HG02943 (cell line): ENCODE measurements around the gene CCR5AS.
"Not testable (repeated sequence)": the region's sequence is repeated elsewhere in the genome, so short reads cannot be mapped to it uniquely, and the experiment has no call there.

ENCODE experiments used
- ATAC-seq: cut with Tn5 transposase; IDR thresholded peaks from one replicate; pipeline ENCODE4 v1.9.1; 2021; ENCODE audit warnings: mild to moderate bottlenecking, low read depth, moderate library complexity; ENCODE audit not compliant: unreplicated experiment

CCR5AS gene

DNA sequence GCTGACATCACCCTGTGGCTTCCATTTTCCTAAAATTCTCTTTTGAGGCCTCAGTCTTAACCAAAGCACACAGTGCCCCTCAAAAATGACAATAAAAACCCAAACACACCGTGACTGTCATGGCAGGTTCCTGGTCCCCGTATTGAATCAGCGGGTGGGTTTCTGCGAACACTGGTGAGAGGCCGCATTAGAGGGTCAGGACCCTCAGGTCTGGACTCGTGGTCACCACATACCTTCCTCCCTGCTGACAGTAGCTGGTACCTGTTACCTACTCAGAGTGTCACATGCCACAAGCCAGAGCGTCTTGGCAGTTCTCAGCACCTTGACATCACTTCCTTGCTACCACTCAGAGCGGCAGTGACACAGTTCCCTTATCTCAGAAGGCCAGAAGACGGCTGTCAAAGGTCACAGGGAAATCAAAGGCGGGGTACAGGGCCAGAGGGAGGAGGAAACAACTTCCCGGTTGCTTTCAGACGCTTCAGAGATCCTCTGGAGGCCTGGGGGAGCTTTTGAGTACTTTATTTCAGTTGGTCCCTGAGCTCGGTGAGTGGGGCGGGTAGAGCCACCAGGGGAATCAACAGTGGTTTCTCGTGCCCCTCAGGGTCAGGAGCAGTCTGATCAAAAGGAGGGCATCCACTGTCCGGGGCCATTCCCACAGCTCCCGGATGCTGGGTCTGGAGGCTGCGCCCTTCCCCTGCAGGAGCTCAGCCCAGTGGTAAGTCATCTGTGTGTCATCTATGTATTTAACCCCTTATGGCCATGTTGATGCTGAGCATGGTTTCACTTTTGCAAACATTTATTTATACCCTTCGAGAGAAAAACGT is at the start of gene CCR5AS, which contains the start of gene CCRL2:
Gene CCR5AS (minus strand): TSS at position 279 of the 824 bp plus-strand sequence.
Gene CCRL2 (plus strand): TSS at position 472 of the 824 bp plus-strand sequence. CDS start 821 bp downstream, outside the sequence.
- no peak for ATAC-seq

DNA sequence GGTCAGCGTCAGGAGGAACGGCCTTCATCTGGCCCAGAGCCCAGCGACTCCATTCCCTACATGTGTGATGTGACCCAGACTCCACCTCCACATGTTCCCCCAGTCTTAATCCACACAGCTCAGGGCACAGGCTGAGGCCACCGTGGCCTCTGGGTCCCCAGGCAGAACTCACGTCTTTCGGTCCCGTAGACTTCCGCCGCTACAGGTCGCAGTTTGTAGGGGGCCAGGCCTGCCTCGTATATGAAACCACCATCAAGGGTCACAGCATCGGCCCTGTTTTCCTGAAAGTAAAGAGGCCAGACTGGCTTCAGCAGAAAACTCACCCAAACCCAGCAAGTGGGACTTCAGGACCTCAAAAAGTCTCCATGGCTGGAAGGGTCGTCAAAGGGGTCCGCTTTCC is 49.3 kb upstream of the CCR5AS start:
- ATAC-seq: no peak

DNA sequence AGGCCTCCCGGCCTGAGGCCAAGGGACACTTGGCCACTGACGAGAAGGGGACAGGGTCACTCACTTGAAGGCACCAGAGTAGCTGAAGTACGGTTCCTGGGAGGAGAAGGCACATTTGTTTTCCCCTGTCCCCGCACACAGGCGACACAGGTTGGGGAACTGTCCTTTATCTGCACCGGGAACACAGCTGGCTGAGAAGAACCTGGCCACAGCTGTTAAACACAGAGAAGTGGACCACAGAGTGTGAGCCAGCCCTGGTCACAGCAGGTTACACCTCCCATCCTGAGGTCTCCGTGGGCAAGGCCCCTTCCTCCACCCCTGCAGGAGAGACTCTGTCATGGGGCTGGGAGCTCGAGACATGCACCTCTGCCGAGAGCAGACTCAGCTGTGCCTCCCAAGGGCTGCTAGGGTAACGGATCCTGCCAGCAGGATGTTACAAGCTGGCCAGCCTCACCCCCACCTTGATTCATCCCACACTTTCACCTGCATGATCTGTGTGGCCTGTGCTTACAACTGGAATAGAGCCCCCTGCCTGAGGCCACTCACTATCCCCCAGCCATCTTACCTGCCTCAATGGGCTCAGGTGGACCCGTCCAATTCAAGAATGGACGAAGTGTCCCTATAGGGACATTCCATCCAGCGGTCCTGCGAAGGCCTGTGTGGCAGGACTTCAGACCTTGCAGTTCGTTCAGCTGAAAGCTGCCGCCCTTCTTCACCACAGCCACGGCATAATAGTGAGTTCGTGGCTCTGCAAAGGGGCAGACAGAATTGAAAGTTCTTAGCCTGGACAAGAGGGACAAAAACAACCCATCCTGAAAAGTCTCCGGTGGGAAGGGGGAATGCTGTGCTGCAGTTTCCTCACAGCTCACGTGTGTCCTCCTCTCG is 48.6 kb upstream of the CCR5AS start:
- no peak for ATAC-seq

DNA sequence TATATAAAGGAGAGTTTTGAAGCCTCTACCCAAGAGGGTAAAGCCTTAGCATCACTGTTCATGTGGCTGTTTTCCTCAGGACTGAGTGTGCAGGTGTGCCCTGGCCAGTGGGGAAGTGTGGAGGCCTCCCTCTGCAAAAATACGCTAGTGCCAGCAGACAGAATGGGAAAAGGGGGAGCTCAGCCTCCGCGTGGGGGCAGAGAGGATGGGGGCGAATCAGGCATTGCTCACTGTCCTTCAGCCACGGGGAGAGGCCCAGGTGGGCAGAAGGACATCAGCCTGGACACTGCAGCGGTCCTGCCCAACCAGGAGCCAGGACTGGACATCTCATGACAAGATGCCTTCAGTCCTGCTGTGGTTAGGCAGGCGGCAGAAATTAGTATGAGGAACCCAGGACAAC is 47.7 kb upstream of the CCR5AS start:
- ATAC-seq: no peak

DNA sequence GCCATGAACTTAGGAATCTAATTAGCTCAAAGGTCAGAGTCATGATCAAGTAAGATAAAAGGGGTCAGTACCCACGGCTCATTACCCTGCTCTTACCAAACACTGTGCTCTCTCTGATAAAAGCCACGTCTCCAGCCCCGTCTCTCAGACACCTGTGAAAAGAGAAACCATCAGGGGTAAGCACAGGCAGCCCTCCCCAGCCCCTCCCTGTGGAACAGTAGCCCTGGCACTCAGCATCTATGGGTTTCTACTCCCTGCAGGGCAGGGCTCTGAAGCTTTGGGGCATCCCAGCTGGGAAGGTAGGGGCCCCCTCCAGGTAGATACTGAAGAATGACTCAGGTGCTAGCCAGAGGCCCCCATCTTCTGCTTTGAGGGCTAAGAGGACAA is 47.3 kb upstream of the CCR5AS start:
- no peak for ATAC-seq

DNA sequence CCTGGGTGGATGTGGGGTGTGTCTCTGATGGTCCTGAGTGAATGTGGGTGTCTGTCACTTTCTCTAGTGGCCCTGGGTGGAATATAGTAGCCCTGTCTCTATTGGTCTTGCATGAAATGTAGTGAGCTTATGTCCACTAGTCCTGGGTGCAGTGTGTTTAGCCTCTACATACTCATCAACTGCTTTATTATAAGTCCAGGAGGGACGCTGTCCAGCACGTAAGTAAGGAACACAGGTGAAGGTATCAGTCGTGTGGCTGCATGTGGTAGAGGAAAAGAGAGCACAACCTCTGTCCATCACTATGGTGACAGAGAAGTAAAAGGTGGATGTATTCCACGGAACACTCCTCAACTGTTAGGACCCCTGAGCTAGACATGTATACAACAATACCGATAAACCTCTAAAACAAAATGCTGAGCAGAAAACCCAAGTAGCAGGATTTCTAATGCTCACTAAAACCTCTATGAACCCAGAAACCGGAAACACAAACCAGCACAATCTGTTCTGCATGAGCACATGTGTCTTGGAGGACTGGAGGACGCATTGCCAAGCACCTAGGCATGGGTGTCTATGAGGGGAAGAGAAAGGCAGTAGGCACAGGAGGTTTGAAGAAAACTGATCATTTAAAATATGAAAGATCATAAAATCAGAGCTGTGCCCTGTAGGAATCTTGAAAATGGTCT is 46.8 kb upstream of the CCR5AS start:
- ATAC-seq: no peak

DNA sequence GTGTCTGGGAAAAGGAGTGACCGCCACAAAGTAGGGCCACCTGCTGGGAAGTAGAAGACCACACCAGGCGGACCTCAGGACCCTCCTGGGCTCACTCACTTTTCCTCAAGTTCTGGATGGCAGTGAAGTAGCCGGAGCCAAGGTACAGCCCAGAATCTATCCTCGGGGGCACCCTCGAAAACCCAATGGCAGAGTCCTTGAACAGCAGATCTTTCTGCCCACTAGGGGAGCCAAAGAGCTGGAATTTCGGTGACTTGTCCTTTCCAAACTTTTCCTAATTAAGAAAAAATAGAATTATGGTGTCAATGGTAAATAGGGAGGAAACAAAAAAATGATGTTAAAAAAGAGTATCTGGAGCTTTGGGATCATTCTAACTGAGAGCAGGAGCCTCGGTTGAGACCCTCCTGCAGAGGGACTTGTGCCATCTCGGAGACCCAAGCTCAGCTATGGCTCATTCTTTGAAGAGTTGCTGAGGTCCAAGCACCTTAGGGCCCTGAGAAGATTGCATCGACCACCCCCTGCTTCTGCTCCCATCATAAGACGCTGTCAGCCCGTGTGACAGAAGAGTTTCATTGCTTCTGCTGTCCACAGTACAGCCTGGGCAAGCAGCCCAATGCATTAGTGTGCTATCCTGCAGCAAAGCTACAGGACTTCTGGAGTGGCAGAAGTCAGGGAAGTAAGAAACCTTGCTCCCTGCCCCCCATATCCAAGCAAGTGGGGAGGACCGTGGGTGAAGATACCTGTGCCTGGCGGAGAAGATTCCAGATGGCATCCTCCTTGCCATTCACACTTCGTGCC is 43.1 kb upstream of the CCR5AS start:
- ATAC-seq: no peak

DNA sequence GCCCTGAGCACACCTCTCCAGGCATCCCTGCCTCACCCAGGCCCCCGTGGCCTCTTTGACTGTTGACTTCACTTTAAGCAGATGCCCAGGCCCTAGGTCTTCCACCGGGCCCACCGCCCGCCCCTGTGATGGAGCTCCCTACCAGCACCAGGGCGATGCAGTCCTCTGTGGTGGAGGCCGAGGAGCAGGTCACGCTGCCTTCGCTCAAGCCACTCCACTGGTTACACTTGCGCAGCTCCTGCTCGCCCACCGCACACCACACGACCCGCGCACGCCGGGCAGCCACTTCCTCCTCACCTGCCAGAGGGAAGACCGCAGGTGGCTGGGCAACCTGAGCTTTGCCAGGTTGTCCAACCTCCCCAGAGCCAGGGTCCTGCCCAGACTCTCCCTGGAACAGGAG is 41.9 kb upstream of the CCR5AS start:
- ATAC-seq: no peak

DNA sequence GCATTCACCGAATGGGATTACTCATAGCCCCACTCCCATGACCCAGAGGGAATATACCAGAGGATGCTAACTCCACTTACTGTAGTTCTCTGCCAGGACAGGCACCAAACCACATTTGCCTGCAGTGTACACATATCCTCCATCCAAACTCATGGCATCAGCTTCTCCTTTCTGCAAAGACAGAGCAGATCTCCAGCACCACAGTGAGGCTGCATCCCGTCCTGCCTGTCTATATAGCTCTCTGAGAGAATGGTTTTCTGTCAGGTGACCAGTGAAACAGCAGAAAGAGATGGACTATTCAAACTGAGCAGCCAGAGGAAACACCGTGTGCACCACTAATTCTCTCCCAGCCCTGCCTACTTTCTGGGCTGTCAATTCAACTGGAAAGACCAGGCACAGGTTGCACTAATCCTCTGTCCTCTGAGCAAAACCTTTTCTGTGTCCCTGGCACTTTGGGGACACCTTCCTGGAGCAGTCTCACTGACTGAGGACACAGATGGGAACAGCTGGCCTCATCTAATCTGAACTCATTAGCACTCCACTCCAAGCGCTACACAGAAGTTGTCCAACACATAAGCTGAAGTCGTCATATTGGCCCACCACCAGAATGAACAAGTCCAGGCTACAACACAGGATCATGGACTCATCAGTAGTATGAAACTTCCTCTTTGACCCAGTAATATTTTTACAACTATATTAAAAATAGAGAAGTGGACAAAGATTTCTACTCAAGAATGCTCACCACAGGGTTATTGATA is 40.5 kb upstream of the CCR5AS start:
- no peak for ATAC-seq

DNA sequence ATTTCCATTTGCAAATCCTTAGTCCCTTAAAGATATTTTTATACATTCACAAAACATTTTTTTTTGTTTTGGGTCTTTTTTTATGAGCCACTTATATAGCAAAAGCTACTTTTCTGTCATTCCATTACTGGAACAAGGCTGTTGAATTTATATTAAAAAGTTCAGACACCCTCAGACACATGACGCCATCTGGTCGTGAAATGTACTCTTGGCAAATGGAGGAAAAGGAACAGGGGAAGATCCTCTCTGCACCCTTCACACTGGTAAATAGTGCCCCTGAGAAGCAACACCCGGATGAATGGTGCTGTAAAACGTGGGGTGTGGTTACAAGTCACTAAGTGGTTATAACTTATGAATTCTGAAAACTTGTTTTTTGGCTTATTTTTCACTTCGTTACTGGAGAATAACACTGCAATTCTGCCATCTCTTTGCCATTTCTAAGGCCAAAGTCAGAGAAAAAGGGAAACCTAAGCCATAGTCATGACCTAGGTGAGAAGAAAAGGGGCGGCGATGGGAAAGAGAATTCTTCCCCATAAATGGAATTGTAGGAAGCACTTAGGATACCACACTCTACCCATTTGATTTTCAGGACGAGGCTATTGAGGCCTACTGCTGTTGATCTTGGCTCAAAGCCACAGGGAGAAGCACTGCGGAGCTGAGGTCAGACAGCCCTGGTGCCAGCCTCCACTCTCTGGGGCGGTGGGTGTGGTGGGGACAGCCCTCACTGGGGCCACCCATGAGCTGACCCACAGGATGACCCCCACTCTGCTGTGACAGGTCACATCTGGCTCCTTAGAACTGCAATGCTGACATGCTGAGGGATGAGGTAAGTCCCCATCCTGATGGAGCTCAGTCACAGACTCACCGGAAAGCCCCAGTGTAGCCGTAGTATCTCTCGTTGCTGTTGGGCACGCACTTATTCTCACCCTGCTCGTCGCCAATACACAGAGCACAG is 36.0 kb upstream of the CCR5AS start:
- ATAC-seq: no peak

DNA sequence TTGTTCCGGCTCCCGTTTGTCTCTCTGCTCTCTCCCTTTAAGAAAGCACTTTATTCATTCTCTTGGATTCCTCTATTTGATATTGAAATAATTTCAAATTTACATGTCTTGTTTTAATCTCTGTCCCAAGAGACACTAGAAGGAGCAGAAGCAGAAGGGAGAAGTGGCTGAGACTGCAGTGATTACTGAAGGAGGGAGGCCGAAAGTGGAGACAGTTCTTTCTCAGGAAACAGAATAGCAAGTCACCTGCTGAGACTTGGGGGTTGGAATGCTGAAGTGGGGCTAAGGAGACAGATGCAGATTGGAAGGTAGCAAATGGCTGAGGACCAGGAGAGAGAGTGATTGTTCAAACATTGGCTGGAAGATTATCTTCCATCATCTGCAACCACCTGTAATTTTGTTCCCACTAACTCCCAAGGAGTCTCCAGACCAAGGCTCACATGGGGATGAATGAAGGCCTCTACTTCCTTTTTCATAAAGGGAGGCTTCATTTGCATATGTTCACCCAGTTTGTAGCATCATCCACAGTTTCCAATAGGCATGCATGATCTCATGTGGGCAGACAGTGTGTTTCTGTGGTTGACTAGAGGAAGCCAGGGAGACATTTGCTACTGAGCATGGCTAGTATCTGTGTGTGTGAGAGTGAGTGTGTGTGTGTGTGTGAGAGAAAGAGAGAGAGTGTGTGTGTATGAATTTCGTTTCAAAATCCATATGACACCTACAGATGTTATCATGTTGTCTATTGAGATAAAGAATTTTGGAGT is 33.8 kb upstream of the CCR5AS start:
- ATAC-seq: no peak

DNA sequence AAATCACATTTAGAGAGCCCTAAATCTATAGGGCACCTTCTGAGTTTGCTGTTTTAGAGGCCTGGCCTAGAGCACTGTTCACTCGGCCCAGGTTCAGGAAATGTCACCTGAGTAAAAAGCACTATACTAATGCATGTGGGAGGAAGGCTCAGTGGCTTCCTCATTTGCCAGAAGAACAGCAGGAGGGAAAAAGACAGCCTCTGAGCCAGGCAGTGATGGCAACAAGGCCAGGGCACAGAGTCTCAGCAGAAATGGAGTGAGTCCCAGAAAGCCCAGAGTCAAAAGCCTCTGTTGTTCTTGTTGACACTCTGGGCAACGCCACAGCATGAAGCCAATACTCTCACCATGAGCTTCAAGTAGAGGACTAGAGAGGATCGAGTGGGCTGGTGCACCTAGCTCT is 32.0 kb upstream of the CCR5AS start:
- ATAC-seq: no peak

DNA sequence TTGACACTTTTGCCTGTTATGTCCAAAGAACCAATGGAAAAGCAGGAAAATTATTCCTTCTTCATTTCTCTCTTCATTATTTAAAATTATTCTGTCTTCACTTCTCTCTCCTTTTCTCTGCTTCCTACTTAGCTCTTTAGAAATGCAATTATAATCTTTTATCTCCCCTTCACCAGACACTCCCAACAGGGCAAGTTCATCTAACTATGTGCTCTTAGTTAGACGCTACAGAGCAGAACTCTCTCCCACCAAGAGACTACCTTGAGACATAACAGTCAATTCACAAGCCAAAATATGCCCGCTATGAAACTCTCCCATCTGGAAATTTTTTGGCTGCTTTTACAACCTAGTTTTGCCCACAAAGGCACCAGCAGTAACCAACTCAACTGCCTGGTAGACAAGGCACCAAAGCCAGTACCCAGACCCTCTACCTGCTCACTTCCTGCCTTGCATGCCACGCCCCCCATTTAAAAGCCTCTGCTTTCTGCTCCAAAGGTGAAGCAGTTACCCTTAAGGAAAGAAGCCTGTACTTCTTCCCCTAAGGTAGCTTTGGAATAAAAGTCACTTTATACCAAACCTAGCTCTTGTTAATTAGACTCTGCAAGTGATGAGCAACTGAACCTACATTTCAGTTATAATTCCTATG is 28.3 kb upstream of the CCR5AS start:
- no peak for ATAC-seq

DNA sequence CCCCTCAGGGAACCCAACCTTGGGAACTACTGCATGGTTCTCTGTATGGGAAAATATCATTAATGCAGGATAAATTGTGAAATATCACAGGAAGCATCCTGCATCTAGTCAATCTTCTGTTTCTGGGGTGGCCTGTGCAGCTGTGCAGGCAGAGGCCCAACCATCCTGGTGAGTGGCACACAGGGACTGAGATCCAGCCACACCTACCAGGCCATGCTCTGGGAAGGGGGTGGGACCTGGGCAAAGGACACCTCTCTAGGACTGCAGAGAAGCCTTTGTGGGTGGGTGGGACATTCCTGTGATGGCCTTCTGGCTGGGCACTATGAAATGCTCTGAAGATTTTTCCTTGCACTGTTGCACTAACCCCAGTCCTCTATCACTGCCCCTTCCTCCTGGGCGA is 27.0 kb upstream of the CCR5AS start:
- ATAC-seq: no peak

DNA sequence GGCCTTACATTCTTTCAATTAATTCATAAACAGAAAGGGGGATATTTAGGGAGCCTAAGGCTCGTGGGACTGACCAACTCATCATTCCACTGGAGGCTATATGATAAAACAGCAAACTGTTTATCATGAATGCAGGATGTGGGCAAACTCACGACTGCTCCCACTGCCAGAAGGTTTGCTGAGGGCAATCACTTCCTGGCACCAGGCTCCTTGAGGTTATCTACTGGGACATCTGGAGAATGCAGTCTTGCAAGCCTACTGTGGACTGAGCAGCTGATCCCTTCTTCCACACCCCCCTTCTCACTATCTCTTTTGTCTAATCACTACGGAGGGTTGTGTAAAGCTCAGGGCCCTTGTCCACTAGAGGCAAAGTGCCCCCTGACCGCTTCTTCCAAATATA is 26.3 kb upstream of the CCR5AS start:
- not testable (repeated sequence) for ATAC-seq

DNA sequence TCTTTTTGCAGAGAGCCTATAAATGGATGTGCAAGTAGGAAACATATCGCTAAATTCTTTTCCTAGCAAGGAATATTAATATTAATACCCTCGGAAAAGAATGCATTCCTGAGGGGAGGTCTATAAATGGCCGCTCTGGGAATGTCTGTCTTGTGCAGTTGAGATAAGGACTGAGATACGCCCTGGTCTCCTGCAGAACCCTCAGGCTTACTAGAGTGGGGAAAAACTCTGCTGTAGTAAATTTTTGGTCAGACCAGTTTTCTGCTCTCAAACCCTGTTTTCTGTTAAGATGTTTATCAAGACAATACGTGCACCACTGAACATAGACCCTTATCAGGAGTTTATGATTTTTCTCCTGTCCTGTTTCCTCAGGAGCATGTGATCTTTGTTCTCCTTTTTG is 25.0 kb upstream of the CCR5AS start:
- ATAC-seq: not testable (repeated sequence)

DNA sequence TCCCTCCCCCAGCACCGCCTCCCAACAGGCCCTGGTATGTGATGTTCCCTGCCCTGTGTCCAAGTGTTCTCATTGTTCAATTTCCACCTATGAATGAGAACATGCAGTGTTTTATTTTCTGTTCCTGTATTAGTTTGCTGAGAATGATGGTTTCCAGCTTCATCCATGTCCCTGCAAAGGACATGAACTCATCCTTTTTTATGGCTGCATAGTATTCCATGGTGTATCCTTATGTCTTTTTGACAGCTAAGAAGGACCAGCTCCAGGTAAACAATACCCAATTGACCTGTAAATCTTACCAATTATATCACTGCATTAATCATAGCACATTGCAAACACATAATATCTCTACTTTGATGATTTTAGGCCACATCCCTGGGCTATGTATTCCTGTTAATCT is 24.0 kb upstream of the CCR5AS start:
- ATAC-seq: not testable (repeated sequence)
